ENCODE data around the gene IL1R1. TPM values are rescaled to one million over a fixed set of nuclear protein-coding genes. Genes with fewer than 3 reads are reported as not detected.

Gene IL1R1
- total RNA-seq, 1 donor from 2014 or later: 8.7 TPM

- H3K4me3 ChIP-seq (ENCODE audit: low read depth, low read length): no peak overlapping the region
- DNase-seq (ENCODE audit: low read depth): no peak
- H3K27me3 ChIP-seq (ENCODE audit: control insufficient read depth, insufficient read depth, low read length): no peaks in the 10 kb centered on the region
- TF ChIP-seq CTCF (IDR thresholded peaks at IDR 0.05; ENCODE audit: insufficient read depth, low read length, poor library complexity, severe bottlenecking): no peak
- no peaks in the 10 kb centered on the region for H3K36me3 ChIP-seq (ENCODE audit: control insufficient read depth, insufficient read depth, low read length)
Observed at GRCh38 chr2:102208774-102209173, 66.2 kb downstream of the IL1R1 start.

GRCh38 chr2:102209474-102209873, 66.9 kb downstream of the IL1R1 start:
- Histone ChIP-seq H3K36me3 (ENCODE audit: control insufficient read depth, insufficient read depth, low read length) (no peaks in the 10 kb centered on the region), H3K27me3 (ENCODE audit: control insufficient read depth, insufficient read depth, low read length) (no peaks in the 10 kb centered on the region), H3K4me3 (ENCODE audit: low read depth, low read length) (no peak overlapping the region)
- no peak for TF ChIP-seq CTCF (IDR thresholded peaks at IDR 0.05; ENCODE audit: insufficient read depth, low read length, poor library complexity, severe bottlenecking)
- no peak for DNase-seq (ENCODE audit: low read depth)

- no peak overlapping the region for H3K4me3 ChIP-seq (ENCODE audit: low read depth, low read length)
- no peaks in the 10 kb centered on the region for H3K27me3 ChIP-seq (ENCODE audit: control insufficient read depth, insufficient read depth, low read length)
- H3K36me3 ChIP-seq (ENCODE audit: control insufficient read depth, insufficient read depth, low read length): no peaks in the 10 kb centered on the region
- DNase-seq (ENCODE audit: low read depth): no peak
- TF ChIP-seq CTCF (IDR thresholded peaks at IDR 0.05; ENCODE audit: insufficient read depth, low read length, poor library complexity, severe bottlenecking): no peak
Observed at GRCh38 chr2:102217032-102217431, 74.5 kb downstream of the IL1R1 start.

GRCh38 chr2:102224824-102225739, 82.5 kb downstream of the IL1R1 start:
- no peaks in the 10 kb centered on the region for H3K27me3 ChIP-seq (ENCODE audit: control insufficient read depth, insufficient read depth, low read length)
- TF ChIP-seq CTCF (IDR thresholded peaks at IDR 0.05; ENCODE audit: insufficient read depth, low read length, poor library complexity, severe bottlenecking): no peak
- DNase-seq (ENCODE audit: low read depth): no peak

GRCh38 chr2:102226171-102226570, 83.6 kb downstream of the IL1R1 start:
- TF ChIP-seq CTCF (IDR thresholded peaks at IDR 0.05; ENCODE audit: insufficient read depth, low read length, poor library complexity, severe bottlenecking): no peak
- no peaks in the 10 kb centered on the region for H3K27me3 ChIP-seq (ENCODE audit: control insufficient read depth, insufficient read depth, low read length)
- no peaks in the 10 kb centered on the region for H3K36me3 ChIP-seq (ENCODE audit: control insufficient read depth, insufficient read depth, low read length)
- no peak overlapping the region for H3K4me3 ChIP-seq (ENCODE audit: low read depth, low read length)
- no peak for DNase-seq (ENCODE audit: low read depth)

More at GRCh38 chr2:102224824-102225739, 82.5 kb downstream of the IL1R1 start:
- no peaks in the 10 kb centered on the region for H3K36me3 ChIP-seq (ENCODE audit: control insufficient read depth, insufficient read depth, low read length)
- no peak overlapping the region for H3K4me3 ChIP-seq (ENCODE audit: low read depth, low read length)

Data from kidney epithelial cell (primary cell).